K562 (cell line): ENCODE data around the gene REEP3.

ENCODE experiments used
- ETV6 ChIP-seq, 3 experiments: fragments of 150-350 bp in 1 of 3; sonication (generic) in 1 of 3; formaldehyde crosslinking in 1 of 3; IDR thresholded peaks; 2 replicates each; pipeline versions ENCODE4 v1.6.1 to v1.8.0; 2014 to 2022; ENCODE audit warnings: borderline replicate concordance in 2 of 3, low read depth in 2 of 3, antibody characterized with exemption in 1 of 3, low read length in 1 of 3, mild to moderate bottlenecking in 1 of 3, missing genetic modification reagents in 1 of 3
- IRF1 ChIP-seq: sonication (generic); formaldehyde crosslinking; IDR thresholded peaks from 2 replicates; pipeline ENCODE4 v1.8.0; 2022; ENCODE audit warnings: missing genetic modification reagents, mild to moderate bottlenecking, borderline replicate concordance

- TF ChIP-seq ETV6 (IDR thresholded peaks at IDR 0.05; ENCODE audit: borderline replicate concordance in 1 of 2, low read depth in 2 of 2, low read length in 1 of 2) (no peak), ETV6 (CRISPR knock-in tag; IDR thresholded peaks at IDR 0.05; ENCODE audit: borderline replicate concordance) (no peak), IRF1 (no peak)
These were observed 34.1 kb downstream of the REEP3 start for GRCh38 chr10:63555330-63555729.
